ENCODE results near the gene HLCS.

HLCS gene

GRCh38 chr21:36968414-36968813 is 1.9 kb upstream of the HLCS start:
- DNase-seq (ENCODE audit: insufficient read length, low spot score) (no peak), FAIRE-seq (no peak)
- no peak for TF ChIP-seq CTCF (IDR thresholded peaks at IDR 0.05; ENCODE audit: insufficient read depth, missing control alignments)

- DNase-seq (ENCODE audit: insufficient read length, low spot score) (no peak), FAIRE-seq (no peak)
- no peak for TF ChIP-seq CTCF (IDR thresholded peaks at IDR 0.05; ENCODE audit: insufficient read depth, missing control alignments)
Measured at GRCh38 chr21:36966821-36967768, 626 bp upstream of the HLCS start.

- no peak for FAIRE-seq
- no peak for TF ChIP-seq CTCF (IDR thresholded peaks at IDR 0.05; ENCODE audit: insufficient read depth, missing control alignments)
- DNase-seq (ENCODE audit: insufficient read length, low spot score) = no peak
Measured at GRCh38 chr21:36965720-36966065, 776 bp downstream of the HLCS start.

GRCh38 chr21:36964827-36965719 is 1.4 kb downstream of the HLCS start:
- no peak for DNase-seq (ENCODE audit: insufficient read length, low spot score)
- no peak for TF ChIP-seq CTCF (IDR thresholded peaks at IDR 0.05; ENCODE audit: insufficient read depth, missing control alignments)
- no peak for FAIRE-seq

GRCh38 chr21:36964398-36964797 is 2.1 kb downstream of the HLCS start:
- TF ChIP-seq CTCF (IDR thresholded peaks at IDR 0.05; ENCODE audit: insufficient read depth, missing control alignments) = no peak
- no peak for DNase-seq (ENCODE audit: insufficient read length, low spot score)
- FAIRE-seq = no peak

GRCh38 chr21:36962098-36962780 is 4.2 kb downstream of the HLCS start:
- DNase-seq (ENCODE audit: insufficient read length, low spot score) = no peak
- FAIRE-seq = no peak
- no peak for TF ChIP-seq CTCF (IDR thresholded peaks at IDR 0.05; ENCODE audit: insufficient read depth, missing control alignments)
